Fibroblast of skin of back (primary cell): ENCODE results near the gene ADAMTSL3.

Experiments used
- DNase-seq: peaks from one replicate; pipeline ENCODE4 v3.0.0-alpha.2; 2013

Gene ADAMTSL3

GRCh38 chr15:83837945-83838571 is 184.1 kb downstream of the ADAMTSL3 start:
- DNase-seq, result peak; percentile 32

DNA sequence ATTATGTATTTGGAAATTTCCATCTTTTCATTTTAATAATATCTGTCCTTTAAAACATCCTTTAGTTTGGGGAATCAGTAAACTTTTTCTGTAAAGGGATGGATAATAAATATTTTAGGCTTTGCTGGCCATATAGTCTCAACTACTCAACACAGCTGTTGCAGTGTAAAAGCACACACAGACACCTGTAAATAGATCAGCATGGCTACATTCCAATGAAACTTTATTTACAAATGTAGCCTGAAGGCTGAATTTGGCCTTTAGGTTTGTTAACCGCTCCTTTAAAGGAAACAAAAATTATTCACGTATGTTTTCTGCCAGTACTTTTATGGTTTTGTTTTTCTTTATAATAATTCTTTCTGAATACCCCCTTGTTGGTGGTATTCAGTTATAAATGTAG is 184.8 kb downstream of the ADAMTSL3 start:
- no peak for DNase-seq

DNA sequence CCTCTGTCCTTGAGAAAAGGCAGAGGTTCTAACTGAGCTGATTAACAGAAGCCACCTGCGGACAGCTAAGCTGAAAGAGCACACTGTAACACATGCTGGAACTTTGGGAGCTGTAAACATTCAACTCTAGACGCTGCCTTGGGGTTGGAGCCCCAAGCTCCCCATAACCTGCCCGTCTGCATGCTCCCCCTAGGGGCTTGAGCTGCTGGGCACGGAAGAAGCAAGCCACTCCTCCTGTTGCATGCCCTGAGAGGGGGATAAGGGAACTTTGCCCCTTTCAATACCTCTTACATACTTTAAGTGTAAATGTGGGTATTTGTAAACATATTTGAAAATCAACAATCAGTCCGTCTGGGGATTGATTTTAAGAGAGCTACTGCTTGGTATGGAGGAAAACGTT is 188.4 kb downstream of the ADAMTSL3 start:
- no peak for DNase-seq

DNA sequence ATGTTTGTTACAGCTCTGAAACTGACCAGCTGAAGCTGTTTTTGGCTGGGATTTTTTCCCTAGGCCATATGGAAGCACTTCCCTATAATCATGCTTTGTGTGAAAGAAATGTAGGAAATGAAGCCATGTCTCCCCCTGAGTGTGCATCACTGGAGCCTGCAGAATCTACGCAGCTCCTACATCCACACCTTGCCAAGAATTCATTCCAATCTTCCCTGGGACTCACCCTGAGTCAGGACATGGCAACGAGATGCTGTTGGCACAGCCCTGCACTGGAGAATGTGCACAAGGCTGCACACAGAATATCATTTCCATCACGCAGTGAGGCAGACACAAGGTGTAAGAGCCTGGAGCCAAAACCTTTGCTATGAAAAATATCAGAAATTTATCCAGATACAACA is 189.5 kb downstream of the ADAMTSL3 start:
- DNase-seq, result no peak

- no peak for DNase-seq
Observed at GRCh38 chr15:83844742-83845141, 190.8 kb downstream of the ADAMTSL3 start.

- DNase-seq, result no peak
Observed at GRCh38 chr15:83845230-83845629, 191.3 kb downstream of the ADAMTSL3 start.

DNA sequence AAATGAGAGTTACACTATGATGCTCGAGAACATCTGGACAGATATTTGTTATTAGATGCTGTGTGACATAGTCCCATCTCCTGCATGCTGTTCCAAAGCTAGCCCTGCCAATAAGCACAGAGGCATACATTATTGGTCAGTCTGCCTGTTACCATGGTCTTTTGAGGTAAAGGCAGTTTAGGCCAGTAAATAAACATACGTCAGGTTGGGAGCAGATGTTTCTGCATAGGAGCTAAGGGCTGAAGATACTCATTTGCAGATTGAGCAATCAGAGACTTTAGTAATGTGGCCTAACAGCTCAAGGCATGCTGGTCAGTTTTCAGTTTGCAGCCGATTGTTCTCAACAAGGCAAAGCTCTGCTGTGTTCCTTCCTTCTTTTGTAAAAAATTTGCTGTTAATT is 192.9 kb downstream of the ADAMTSL3 start:
- no peak for DNase-seq

DNA sequence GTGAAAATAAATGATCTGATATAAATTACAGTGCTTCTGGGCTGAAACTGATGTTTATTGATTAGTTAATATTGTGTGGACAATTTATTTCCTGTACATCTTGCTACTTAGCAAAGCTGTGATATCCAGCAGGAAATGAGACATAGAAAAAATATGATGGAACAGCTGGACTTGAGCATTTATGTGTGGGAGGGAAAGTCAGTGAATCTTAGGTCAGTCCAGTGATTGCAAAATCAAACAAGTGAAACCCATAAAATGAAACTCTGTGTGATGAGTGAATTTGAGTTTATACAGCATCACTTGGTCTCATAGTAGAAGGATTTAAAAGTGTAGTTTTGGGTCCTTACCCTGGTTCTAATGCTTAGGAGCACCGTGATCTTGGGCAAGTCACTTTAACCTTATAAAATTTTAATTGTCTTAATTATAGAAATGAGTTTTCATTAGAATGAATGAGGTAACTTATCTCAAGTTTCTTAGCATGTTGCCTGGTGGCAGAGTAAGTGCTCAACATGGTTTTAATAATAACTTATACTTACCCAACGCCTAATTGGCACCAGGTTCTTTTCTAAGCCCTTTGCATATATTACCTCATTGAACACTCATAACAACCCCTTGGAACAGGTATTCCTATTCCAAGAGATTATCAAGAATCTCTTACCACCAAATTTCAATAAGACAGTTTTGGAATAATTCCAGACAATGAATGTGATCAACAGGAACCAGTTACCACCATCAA is 194.6 kb downstream of the ADAMTSL3 start:
- peak; percentile 69 for DNase-seq

- no peak for DNase-seq
Observed at GRCh38 chr15:83850015-83850414, 196.1 kb downstream of the ADAMTSL3 start.

DNA sequence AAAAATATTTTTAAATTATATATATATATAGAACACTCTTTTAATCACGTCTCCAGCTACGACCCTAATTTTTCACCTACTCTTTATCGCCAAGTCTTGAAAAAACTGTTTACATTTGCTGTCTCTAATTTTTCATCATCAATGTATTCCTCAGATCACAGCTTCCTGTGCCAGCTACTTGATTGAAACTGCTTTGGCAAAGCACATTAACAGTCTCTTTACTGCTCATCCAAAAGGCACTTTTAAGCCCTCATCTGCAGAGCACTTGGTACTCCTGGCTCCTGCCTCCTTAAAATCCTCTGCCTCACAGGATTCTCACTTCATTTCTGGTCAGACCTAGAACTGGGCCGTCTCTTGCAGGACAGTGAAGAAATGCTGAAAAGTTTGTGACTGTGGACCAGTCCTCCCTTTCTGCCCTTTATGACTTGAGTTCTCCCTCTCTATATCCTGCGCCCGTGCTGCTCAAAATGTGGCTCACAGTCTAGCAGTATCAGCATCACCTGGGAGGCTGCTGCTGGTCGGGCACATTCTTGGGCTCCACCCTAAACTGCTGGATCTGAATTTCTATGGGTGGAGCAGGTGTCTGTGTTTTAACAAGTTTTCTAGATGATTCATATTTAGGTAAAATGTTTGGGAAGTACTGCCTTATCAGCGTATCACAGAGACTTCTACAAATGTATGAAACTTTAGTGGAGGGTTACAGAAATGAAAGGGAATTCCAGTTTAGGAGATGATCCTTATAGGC is 196.8 kb downstream of the ADAMTSL3 start:
- DNase-seq, result no peak

DNA sequence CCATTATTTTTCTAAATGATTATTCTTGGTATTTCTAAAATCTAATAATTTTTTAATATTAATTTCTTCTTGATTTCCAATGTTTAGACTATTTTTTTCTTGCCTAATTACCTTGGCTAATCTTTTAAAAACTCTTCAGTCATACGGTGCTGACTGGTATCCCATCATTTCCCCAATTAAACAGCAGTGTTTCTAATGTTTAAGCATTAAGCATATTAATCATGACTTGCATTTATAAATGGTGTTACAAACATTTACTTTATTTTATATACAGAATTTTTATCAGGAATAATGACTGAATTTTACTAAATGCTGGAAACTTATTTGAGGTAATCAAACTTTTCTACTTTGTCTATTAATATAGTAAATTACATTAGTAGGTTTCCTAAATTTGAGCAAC is 199.3 kb downstream of the ADAMTSL3 start:
- no peak for DNase-seq

- no peak for DNase-seq
Observed at GRCh38 chr15:83854321-83854720, 200.4 kb downstream of the ADAMTSL3 start.

DNA sequence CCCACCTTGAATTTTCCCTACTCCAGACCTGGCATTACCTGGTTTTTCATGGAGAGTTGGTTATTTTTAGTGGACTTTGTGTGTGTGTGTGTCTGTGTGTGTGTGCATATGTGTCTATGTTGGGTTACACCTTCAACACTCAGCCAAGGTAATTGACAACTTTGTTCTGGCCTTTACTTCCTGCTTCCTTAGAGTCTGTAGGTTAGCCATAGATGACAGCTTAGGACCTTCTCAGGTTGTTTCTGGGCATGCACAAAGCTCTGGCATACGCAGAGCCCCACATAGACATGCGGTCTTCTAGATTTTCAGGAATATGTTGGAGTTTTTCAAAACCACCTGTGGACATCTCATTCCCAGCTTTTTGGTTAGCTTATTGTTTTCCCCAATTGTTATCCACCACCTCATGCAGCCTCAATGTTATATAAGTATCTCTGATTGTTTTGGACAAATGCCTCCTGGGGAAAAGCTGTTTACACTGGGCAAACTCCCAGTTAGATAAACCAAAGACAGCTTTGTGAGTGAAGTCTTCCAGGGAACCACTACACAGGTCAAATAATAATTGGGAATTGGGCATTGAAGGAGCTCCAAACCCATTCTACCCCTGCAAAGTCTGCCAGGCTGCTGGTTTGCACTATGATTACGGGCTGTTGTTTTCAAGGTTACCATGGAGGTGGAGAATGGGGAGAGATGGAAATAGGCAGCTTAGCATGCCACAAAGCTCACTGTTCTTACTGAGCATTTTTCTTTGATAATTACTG is 201.2 kb downstream of the ADAMTSL3 start:
- no peak for DNase-seq

DNA sequence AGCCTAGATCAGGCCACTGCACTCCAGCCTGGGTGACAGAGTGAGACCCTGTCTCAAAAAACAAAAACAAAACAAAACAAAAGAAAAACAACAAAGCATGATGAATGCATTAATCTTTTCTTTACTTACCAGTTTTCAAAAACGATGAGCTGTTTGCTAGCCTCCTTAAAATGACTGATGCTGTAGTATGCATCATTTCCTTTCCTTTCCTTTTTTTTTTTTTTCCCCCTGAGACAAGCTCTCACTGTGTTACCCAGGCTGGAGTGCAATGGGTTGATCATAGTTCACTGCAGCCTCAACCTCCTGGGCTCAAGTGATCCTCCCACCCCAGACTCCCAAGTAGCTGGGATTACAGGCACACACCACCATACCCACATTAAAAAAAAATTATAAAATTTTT is 202.0 kb downstream of the ADAMTSL3 start:
- DNase-seq, result no peak

DNA sequence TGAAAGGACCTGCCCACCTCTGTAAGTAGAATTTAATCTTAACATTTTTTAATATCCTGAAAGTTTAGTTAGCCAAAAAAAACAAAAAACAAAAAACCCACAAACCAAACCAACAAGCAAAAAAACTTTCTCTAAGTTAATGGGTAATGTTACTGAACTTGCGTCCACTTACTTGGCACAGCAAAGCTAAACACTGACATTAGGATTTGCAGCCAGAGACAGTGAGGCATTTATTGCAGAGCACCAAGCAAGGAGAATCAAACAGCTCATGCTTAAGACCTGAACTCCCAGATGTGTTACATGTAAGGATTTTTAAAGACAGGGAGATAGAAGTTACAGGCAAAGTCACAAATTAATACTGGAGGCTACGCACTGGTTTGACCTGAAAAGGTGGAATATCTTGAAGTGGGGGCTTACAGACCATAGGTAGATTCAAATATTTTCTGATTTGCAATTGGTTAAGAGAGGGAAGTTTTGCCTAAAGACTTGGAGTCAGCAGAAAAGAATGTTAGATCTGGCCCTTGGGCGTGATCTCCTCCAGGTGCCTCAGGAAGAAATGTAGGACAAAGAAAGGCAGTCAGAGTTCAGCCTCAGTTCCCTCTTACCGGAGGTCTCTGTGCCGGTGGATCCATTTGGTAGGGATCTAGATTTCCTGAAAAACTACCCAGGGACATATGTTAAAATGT is 205.0 kb downstream of the ADAMTSL3 start:
- DNase-seq, result no peak

DNA sequence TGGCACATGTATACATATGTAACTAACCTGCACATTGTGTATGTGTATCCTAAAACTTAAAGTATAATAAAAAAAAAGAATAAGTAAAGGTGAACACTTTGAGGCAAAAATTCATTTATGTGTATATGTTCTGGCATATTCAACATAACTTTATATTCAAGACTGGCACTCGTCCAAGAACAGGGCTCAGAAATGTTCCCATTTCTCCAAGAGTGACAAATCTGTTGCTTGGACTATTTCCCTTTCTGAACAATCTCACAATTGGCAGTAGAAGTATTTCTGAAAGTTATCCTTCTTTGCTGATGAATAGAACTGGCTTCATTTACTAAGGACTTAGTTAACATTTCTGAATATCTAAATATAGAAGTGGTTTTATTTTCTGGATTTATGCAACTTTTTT is 212.8 kb downstream of the ADAMTSL3 start:
- no peak for DNase-seq

- DNase-seq, result no peak
Observed at GRCh38 chr15:83869341-83869740, 215.4 kb downstream of the ADAMTSL3 start.

- peak; percentile 62 for DNase-seq
Observed at GRCh38 chr15:83871808-83872559, 218.1 kb downstream of the ADAMTSL3 start.

- no peak for DNase-seq
Observed at GRCh38 chr15:83873966-83874365, 220.0 kb downstream of the ADAMTSL3 start.

- no peak for DNase-seq
Observed at GRCh38 chr15:83880529-83880928, 226.6 kb downstream of the ADAMTSL3 start.

DNA sequence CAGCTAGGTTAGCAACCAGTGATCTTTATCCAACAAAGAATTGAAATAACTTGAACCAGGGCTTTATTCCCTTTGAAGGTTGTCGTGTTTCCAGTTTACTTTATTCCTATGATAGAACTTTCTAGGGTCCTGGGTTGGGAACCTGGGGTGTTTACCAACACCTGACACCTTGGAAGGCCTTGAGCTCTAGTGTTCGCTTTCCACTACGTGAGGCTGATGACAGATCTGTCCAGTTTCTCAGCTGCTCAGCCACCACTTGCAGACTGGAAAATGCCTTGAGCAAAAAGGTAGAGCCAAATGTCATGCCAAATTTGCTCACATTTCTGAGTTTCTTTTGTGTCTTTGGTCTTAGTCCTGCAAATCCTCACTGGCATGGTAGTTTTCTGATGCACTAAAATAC is 227.2 kb downstream of the ADAMTSL3 start:
- no peak for DNase-seq

- no peak for DNase-seq
Observed at GRCh38 chr15:83886321-83886720, 232.4 kb downstream of the ADAMTSL3 start.
